RPMI8226 (cell line): ENCODE results near the gene GLYATL1.
"Not testable (repeated sequence)": the region's sequence is repeated elsewhere in the genome, so short reads cannot be mapped to it uniquely, and the experiment has no call there.

ENCODE experiments used
- DNase-seq: peaks from one replicate; pipeline ENCODE4 v3.0.0-alpha.2; 2015

GLYATL1 gene

DNA sequence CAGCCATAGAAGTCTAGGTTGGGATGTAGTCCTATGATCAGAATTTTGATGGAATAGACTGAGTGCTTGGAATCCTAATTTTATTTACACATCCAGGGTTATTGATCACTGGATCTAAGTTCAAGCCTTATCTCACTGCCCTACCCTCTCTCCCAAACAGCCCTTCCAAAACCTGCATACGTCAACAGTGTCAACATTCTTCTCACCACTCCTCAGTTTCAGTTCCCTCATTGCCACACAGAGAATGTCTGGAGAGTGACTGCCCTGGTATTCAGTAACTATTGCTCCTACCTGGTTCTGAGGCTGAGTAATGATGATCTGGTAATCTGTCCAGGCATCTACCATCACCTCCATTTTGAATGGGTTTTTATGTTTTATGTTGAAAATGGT, 60.0 kb downstream of the GLYATL1 start:
- peak; percentile 63 for DNase-seq

DNA sequence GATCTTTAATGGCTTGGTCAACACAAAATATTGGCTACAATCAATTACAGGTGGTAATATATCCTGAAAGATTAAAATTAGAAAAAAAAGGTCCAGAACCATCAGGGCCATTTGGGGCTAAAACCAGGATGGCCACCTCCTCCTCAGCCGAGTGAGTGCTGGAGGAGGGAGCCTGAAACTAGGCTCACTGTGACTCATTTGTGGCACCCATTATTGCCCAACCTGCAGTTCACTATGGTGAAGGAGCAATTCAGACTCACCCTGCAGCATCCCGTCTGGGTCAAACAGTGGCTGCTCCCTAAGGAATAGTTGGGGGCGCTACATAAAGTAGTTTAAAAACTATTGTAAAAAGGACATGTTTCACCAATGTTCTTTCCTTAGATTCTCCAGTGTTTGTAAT, 60.7 kb downstream of the GLYATL1 start:
- DNase-seq = no peak

DNA sequence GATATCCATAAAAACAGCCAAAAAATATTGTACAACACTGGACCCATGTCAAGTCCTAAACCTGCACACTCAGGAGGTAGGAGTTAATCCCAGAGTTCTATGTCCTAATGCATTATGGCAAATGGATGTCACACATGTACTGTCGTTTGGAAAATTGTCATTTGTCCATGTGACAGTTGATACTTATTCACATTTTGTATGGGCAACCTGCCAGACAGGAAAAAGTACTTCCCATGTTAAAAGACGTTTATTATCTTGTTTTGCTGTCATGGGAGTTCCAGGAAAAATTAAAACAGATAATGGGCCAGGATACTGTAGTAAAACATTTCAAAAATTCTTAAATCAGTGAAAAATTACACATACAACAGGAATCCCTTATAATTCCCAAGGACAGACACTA, 62.7 kb downstream of the GLYATL1 start:
- not testable (repeated sequence) for DNase-seq
